ENCODE results near the gene GRIN1.

The GRIN1 gene

DNA sequence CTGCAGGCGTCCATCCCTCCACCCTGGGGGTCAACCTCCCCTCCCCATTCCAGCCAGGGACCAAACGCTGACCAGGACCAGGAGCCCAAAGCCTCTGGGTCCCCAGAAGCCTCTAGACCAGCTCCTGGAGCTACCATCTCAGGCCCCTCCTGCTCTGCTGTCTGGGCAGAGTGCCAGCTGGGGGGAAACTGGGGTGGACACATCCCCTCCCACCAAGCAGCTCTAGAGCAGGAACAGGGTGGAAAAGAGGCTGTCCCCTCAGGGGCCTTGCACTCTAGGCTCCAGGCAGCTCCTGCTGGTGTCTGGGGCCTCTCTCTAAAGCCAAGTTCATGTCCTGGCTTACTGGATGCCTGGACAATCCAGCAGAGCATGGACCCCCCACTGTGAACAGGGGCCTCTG is 53.9 kb downstream of the GRIN1 start:
- no peaks in the 10 kb centered on the region for H4K20me1 ChIP-seq (ENCODE audit: insufficient read depth, low read length)

DNA sequence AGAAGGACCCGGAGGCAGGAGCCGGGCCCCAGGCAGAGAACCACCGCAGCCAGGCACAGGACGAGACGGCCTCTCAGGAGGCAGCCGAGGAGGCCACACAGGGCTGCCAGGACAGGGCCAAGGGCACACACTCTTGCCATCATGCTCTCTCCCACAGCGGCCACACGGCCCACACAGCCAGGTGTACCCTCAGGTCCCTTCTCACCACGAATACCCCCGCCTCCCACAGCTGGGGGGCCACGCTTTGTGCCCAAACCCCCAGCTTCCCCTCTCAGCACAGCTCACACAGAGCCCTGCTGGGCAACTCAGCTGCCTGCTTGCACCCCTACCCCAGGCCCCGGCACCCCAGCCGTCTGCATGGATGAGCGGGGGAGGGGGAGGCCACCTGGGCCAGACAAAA is 54.8 kb downstream of the GRIN1 start:
- Histone ChIP-seq H3K27ac (ENCODE audit: low read depth, low read length, poor library complexity, severe bottlenecking) (no peak overlapping the region), H3K4me2 (ENCODE audit: low read length) (no peak overlapping the region), H3K9ac (ENCODE audit: low read length) (no peak overlapping the region), H2AFZ (ENCODE audit: low read length) (no peak overlapping the region), H3K79me2 (ENCODE audit: insufficient read depth, low read length) (no peaks in the 10 kb centered on the region), H3K4me1 (ENCODE audit: insufficient read depth, low read length, severe bottlenecking) (peaks cover 10% of the 10 kb centered on the region), H4K20me1 (ENCODE audit: insufficient read depth, low read length) (no peaks in the 10 kb centered on the region), H3F3A (ENCODE audit: insufficient read depth, low read length) (no peaks in the 10 kb centered on the region), H3K4me3 (ENCODE audit: low read depth, low read length, poor library complexity, severe bottlenecking) (no peak overlapping the region), H3K36me3 (ENCODE audit: insufficient read depth, low read length) (peaks cover 11% of the 10 kb centered on the region), H3K27me3 (ENCODE audit: insufficient read depth, low read length) (peaks cover 8% of the 10 kb centered on the region), H3K9me2 (ENCODE audit: low read depth, low read length) (no peaks in the 10 kb centered on the region), H3K9me3 (ENCODE audit: low read length) (no peaks in the 10 kb centered on the region)
- TF ChIP-seq EZH2 (IDR thresholded peaks at IDR 0.05; ENCODE audit: borderline replicate concordance, low read length) = no peak
- no peak for TF ChIP-seq CTCF (IDR thresholded peaks at IDR 0.05; ENCODE audit: low read length)

More for the DNA sequence above, 53.9 kb downstream of the GRIN1 start:
- H3K9ac ChIP-seq (ENCODE audit: low read length) = no peak overlapping the region
- peaks cover 2% of the 10 kb centered on the region for H3K79me2 ChIP-seq (ENCODE audit: insufficient read depth, low read length)
- H2AFZ ChIP-seq (ENCODE audit: low read length) = no peak overlapping the region
- TF ChIP-seq EZH2 (IDR thresholded peaks at IDR 0.05; ENCODE audit: borderline replicate concordance, low read length) = no peak
- TF ChIP-seq CTCF (IDR thresholded peaks at IDR 0.05; ENCODE audit: low read length) = no peak
- no peak overlapping the region for H3K27ac ChIP-seq (ENCODE audit: low read depth, low read length, poor library complexity, severe bottlenecking)
- H3K9me3 ChIP-seq (ENCODE audit: low read length) = no peaks in the 10 kb centered on the region
- H3F3A ChIP-seq (ENCODE audit: insufficient read depth, low read length) = no peaks in the 10 kb centered on the region
- no peak overlapping the region for H3K4me3 ChIP-seq (ENCODE audit: low read depth, low read length, poor library complexity, severe bottlenecking)
- H3K4me1 ChIP-seq (ENCODE audit: insufficient read depth, low read length, severe bottlenecking) = peaks cover 11% of the 10 kb centered on the region
- H3K36me3 ChIP-seq (ENCODE audit: insufficient read depth, low read length) = peaks cover 11% of the 10 kb centered on the region
- no peak overlapping the region for H3K4me2 ChIP-seq (ENCODE audit: low read length)
- H3K27me3 ChIP-seq (ENCODE audit: insufficient read depth, low read length) = 0 out of 2 replicates have a peak, but pooled peaks cover 5% of the 10 kb centered on the region
- no peaks in the 10 kb centered on the region for H3K9me2 ChIP-seq (ENCODE audit: low read depth, low read length)

DNA sequence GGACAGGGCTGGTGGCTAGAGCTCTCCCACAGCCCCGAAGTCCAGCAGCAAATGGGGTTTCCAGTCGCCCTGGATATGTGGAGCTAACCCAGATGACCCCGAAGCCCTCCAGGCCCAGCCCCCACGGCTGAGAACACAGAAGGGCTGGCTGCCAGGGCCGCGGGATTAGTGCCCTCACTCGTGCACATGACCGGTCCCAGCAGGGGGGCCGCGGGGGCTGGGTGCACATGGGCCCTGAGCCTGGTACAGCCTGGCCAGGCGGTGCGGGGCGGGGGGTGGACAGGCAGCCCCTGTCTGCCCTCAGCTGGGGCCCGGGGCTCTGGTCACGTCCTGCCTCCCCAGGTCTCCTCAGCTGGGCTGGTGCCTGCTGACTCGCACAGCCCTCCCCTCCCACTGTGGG is 55.4 kb downstream of the GRIN1 start:
- Histone ChIP-seq H3K4me1 (ENCODE audit: insufficient read depth, low read length, severe bottlenecking) (peaks cover 8% of the 10 kb centered on the region), H3K27me3 (ENCODE audit: insufficient read depth, low read length) (peaks cover 13% of the 10 kb centered on the region), H3F3A (ENCODE audit: insufficient read depth, low read length) (no peaks in the 10 kb centered on the region), H3K9ac (ENCODE audit: low read length) (no peak overlapping the region), H3K4me2 (ENCODE audit: low read length) (no peak overlapping the region), H3K79me2 (ENCODE audit: insufficient read depth, low read length) (no peaks in the 10 kb centered on the region), H3K9me3 (ENCODE audit: low read length) (no peaks in the 10 kb centered on the region), H3K27ac (ENCODE audit: low read depth, low read length, poor library complexity, severe bottlenecking) (no peak overlapping the region), H4K20me1 (ENCODE audit: insufficient read depth, low read length) (no peaks in the 10 kb centered on the region), H3K36me3 (ENCODE audit: insufficient read depth, low read length) (peaks cover 11% of the 10 kb centered on the region), H3K9me2 (ENCODE audit: low read depth, low read length) (no peaks in the 10 kb centered on the region), H2AFZ (ENCODE audit: low read length) (no peak overlapping the region), H3K4me3 (ENCODE audit: low read depth, low read length, poor library complexity, severe bottlenecking) (no peak overlapping the region)
- TF ChIP-seq CTCF (IDR thresholded peaks at IDR 0.05; ENCODE audit: low read length) (no peak), EZH2 (IDR thresholded peaks at IDR 0.05; ENCODE audit: borderline replicate concordance, low read length) (no peak)

All from OCI-LY1 (cell line).